ENCODE data around the gene NUDT11.
A peak's percentile ranks its signal among the peaks of the same experiment; 100 is the strongest.
"Not testable (repeated sequence)": the region's sequence is repeated elsewhere in the genome, so short reads cannot be mapped to it uniquely, and the experiment has no call there.

NUDT11 gene

GRCh38 chrX:51496501-51497291 lies at the start of gene NUDT11:
TSS of gene NUDT11 (minus strand) at chrX:51496592. CDS start at chrX:51496444, 148 bp downstream.
- peak; percentile 78 for DNase-seq

GRCh38 chrX:51520393-51520792 lies 24.0 kb upstream of the NUDT11 start:
- DNase-seq: no peak

- DNase-seq: not testable (repeated sequence)
Measured at GRCh38 chrX:51519131-51519530, 22.7 kb upstream of the NUDT11 start.

GRCh38 chrX:51507551-51507950 lies 11.2 kb upstream of the NUDT11 start:
- no peak for DNase-seq

- DNase-seq: peak; percentile 18
Measured at GRCh38 chrX:51495701-51496488, 497 bp downstream of the NUDT11 start.

GRCh38 chrX:51494409-51494808 lies 2.0 kb downstream of the NUDT11 start:
- no peak for DNase-seq

- DNase-seq: no peak
Measured at GRCh38 chrX:51487960-51488267, 8.5 kb downstream of the NUDT11 start.

- no peak for DNase-seq
Measured at GRCh38 chrX:51484616-51485015, 11.8 kb downstream of the NUDT11 start.

GRCh38 chrX:51482411-51482810 lies 14.0 kb downstream of the NUDT11 start:
- not testable (repeated sequence) for DNase-seq

GRCh38 chrX:51476930-51477329 lies 19.5 kb downstream of the NUDT11 start:
- no peak for DNase-seq

GRCh38 chrX:51463322-51463721 lies 33.1 kb downstream of the NUDT11 start:
- DNase-seq: no peak

GRCh38 chrX:51461053-51462044 lies 35.0 kb downstream of the NUDT11 start:
- peak; percentile 20 for DNase-seq

- peak; percentile 3 for DNase-seq
Measured at GRCh38 chrX:51459125-51459524, 37.3 kb downstream of the NUDT11 start.

- no peak for DNase-seq
Measured at GRCh38 chrX:51456814-51457213, 39.6 kb downstream of the NUDT11 start.

- no peak for DNase-seq
Measured at GRCh38 chrX:51456246-51456645, 40.1 kb downstream of the NUDT11 start.

- DNase-seq: no peak
Measured at GRCh38 chrX:51440365-51440764, 56.0 kb downstream of the NUDT11 start.

Data from NCI-H1092 treated with DMSO at 0.1 percent for 48 hours (cell line).